HG03520 (cell line): ENCODE measurements around the gene NADSYN1.

Experiments
- ATAC-seq: cut with Tn5 transposase; IDR thresholded peaks from one replicate; pipeline ENCODE4 v1.9.1; 2021; ENCODE audit warnings: mild to moderate bottlenecking, moderate library complexity; ENCODE audit not compliant: unreplicated experiment

Gene NADSYN1

GRCh38 chr11:71489311-71490043 lies 36.5 kb downstream of the NADSYN1 start:
- no peak for ATAC-seq

GRCh38 chr11:71490044-71490730 lies 37.2 kb downstream of the NADSYN1 start:
- ATAC-seq = no peak

- ATAC-seq = no peak
Observed at GRCh38 chr11:71490731-71491390, 37.9 kb downstream of the NADSYN1 start.

- no peak for ATAC-seq
Observed at GRCh38 chr11:71491531-71491930, 38.5 kb downstream of the NADSYN1 start.

GRCh38 chr11:71491940-71492339 lies 38.9 kb downstream of the NADSYN1 start:
- ATAC-seq = no peak

GRCh38 chr11:71495286-71496230 lies 42.6 kb downstream of the NADSYN1 start:
- ATAC-seq = no peak

- no peak for ATAC-seq
Observed at GRCh38 chr11:71496421-71496820, 43.4 kb downstream of the NADSYN1 start.

GRCh38 chr11:71498091-71498490 lies 45.1 kb downstream of the NADSYN1 start:
- ATAC-seq = no peak

- no peak for ATAC-seq
Observed at GRCh38 chr11:71499125-71499524, 46.1 kb downstream of the NADSYN1 start.

GRCh38 chr11:71499546-71499945 lies 46.5 kb downstream of the NADSYN1 start:
- ATAC-seq = no peak

GRCh38 chr11:71500601-71501021 lies 47.6 kb downstream of the NADSYN1 start:
- no peak for ATAC-seq

- ATAC-seq = no peak
Observed at GRCh38 chr11:71501071-71501985, 48.3 kb downstream of the NADSYN1 start.

- ATAC-seq = no peak
Observed at GRCh38 chr11:71502026-71502425, 49.0 kb downstream of the NADSYN1 start.

- no peak for ATAC-seq
Observed at GRCh38 chr11:71502871-71503435, 50.0 kb downstream of the NADSYN1 start.

GRCh38 chr11:71504531-71504930 lies 51.5 kb downstream of the NADSYN1 start:
- no peak for ATAC-seq

GRCh38 chr11:71505001-71505400 lies 52.0 kb downstream of the NADSYN1 start:
- no peak for ATAC-seq

- no peak for ATAC-seq
Observed at GRCh38 chr11:71505781-71506180, 52.8 kb downstream of the NADSYN1 start.

GRCh38 chr11:71507102-71507501 lies 54.1 kb downstream of the NADSYN1 start:
- ATAC-seq = no peak
